GM19372 (cell line): ENCODE results near the gene NARF.
"Not testable (repeated sequence)": the region's sequence is repeated elsewhere in the genome, so short reads cannot be mapped to it uniquely, and the experiment has no call there.

ENCODE experiments used
- ATAC-seq: cut with Tn5 transposase; IDR thresholded peaks from one replicate; pipeline ENCODE4 v1.9.1; 2021; ENCODE audit warnings: mild to moderate bottlenecking, low read depth, moderate library complexity; ENCODE audit not compliant: unreplicated experiment

NARF gene

GRCh38 chr17:82495844-82496528 is 37.4 kb downstream of the NARF start:
- no peak for ATAC-seq

GRCh38 chr17:82496529-82497434 is 38.2 kb downstream of the NARF start:
- peak; percentile 61 for ATAC-seq

- no peak for ATAC-seq
Measured at GRCh38 chr17:82497483-82498405, 39.2 kb downstream of the NARF start.

- no peak for ATAC-seq
Measured at GRCh38 chr17:82502207-82502606, 43.7 kb downstream of the NARF start.

DNA sequence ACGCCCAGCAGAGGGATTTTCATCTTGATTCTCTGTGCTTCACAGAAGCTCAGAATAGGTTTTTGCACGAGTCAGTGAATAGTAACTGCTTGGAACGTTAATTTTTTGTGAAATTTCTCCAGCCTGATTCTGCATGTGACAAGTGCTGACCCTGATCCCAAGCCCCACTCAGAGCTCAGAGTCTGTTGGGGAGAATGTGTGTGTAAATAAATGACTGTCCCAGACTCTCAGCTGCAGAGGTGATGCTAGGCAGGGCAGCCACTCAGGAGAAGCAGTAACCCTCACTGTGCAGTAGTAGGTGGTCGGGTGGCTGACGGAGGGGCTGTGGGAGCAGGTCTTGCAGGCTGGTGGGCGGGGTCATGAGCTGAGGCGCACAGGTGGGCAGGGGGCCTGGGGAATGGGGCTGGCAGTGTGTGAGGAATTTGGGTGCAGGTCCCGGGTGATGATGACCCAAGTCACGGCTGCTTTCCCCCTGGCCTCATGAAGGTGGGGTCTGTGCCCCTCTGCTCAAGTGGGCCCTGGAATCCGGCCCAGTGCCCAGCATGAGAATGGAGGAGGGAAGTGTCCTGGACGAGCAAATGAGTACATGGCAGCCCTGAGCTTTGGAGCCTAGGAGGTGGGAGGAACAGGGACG is 44.7 kb downstream of the NARF start:
- ATAC-seq, result no peak

DNA sequence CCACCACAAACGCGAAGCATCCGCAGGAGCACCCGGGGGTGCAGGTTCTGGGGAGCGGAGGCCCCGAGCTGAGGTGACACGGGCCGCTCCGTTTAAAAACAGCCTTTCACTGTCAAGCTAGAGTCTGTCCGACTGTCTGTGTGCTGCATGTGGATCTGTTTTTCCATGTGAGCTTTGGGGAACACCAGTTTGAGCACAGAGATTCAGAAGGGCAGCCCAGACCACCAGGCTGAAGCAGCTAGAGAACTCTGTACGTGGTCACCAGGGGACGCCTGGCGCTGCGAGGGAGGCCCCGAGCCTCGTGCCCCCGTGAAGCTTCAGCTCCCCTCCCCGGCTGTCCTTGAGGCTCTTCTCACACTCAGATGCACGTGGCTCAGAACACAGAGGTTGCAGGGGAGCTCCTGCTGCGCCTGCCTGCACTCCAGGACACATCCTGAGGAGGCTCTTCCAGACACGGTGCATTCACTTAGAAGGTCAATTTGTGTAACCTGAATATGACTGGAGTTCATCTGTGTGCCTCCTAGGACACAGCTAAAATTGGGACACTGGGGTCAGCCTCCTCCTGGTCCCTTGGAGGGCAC is 45.3 kb downstream of the NARF start:
- no peak for ATAC-seq

DNA sequence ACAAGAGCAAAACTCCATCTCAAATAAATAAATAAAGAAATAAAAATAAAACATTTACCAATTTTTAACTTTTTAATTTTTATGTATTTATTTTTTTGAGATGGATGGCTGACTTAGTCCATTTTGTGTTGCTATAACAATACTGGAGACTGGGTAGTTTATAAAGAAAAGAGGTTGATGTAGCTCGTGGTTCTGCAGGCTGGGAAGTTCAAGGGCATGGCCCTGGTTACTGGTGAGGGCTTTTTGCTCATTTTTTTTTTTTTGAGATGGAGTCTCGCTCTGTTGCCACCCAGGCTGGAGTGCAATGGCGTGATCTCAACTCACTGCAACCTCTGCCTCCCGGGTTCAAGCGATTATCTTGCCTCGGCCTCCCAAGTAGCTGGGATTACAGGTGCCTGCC is 46.8 kb downstream of the NARF start:
- no peak for ATAC-seq

DNA sequence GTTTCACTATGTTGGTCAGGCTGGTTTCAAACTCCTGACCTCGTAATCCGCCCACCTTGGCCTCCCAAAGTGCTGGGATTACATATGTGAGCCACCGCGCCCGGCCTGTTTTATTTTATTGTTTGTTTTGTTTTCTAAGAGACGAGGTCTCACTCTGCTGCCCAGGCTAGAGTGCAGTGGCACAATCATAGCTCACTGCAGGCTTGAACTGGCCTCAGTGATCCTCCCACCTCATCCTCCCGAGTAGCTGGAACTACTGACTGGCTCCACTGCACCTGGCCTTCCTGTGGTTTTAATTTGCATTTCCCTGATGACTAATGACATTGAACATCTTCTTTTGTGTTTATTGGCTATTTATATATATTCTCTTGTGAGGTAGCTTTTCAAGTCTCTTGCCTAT is 47.9 kb downstream of the NARF start:
- ATAC-seq, result peak; percentile 91

DNA sequence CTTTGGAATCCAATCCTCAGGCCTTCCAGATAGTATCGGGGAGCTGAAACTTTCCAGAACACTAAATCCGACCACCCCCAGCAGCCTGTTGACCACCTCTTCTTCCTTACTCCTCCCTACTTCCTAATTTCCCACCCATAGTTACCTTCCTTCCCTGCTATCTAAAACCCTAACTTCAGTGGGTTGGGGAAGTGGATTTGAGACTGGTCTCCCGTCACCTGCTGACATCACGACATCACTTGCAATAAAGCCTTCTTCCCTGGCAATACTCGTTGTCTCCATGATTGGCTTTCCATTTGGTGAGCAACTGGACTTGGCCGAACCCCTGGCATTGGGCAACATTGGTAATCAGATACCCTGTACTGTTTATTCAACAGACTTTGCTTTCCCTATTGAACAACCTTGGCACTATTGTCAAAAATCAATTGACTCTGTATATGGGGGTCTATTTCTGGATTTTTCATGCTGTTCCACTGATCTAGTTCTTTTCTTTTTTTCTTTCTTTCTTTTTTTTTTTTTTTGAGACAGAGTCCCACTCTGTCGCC is 49.2 kb downstream of the NARF start:
- no peak for ATAC-seq

DNA sequence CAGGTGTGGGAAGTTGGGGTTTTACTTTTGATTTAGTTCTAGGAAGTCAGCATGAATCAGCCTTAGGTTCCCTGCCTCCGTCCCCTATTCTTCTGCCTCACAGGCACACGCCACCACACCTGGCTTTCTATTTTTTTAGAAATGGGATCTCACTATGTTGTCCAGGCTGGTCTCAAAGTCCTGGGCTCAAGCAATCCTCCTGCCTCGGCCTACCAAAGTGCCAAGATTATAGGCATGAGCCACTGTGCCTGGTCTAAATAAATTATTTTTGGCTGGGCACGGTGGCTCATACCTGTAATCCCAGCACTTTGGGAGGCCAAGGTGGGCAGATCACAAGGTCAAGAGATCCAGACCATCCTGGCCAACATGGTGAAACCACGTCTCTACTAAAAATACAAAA is 53.1 kb downstream of the NARF start:
- ATAC-seq, result not testable (repeated sequence)

- not testable (repeated sequence) for ATAC-seq
Measured at GRCh38 chr17:82513864-82514263, 55.3 kb downstream of the NARF start.

DNA sequence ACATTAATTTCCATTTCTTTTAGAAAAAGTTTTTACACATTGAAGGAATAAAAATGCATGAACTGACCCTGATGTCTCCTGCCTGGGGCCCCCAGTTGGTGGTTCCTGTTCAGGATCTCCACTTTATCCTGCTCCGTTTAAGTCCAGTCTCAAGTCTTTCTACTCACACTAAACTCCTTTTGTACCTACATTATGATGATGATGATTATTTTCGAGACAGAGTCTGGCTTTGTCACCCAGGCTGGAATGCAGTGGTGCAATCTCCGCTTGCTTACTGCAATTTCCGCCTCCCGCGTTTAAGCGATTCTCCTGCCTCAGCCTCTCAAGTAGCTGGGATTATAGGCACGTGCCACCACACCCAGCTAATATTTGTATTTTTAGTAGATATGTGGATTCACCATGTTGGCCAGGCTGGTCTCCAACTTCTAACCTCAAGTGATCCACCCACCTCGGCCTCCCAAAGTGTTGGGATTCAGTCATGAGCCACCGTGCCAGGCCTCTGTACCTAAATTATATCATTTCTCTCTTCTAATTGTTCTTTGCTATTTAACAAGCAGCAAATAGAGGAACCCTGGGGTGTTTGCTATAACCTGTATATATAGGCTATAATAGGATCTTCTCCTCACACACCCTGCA is 58.8 kb downstream of the NARF start:
- ATAC-seq, result no peak

GRCh38 chr17:82518826-82519810 is 60.6 kb downstream of the NARF start, which contains the start of gene FOXK2:
TSS of gene FOXK2 (plus strand) at chr17:82519732. CDS start at chr17:82519889, 157 bp downstream.
- peak; percentile 96 for ATAC-seq

GRCh38 chr17:82519971-82520903 is 61.7 kb downstream of the NARF start:
- no peak for ATAC-seq

DNA sequence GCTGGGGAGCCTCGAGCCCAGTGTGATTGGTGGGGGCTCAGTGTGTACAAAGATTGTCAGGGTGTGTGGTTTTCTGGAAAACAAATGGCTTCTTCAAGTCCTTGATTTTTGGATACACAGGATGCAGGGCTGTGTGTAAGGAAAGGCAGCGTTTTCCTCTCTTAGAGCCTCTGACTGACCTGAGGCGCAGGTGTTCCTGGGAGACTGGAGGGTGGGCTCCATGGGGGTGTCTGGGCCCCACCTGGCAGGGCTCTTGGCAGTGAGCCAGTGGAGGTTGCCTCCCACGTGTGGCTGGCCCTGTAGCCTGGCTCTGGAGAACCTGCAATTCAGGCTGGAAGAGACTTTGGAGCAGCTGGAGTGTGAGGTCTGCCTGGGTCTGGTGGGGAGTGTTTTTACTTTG is 66.0 kb downstream of the NARF start:
- no peak for ATAC-seq

- ATAC-seq, result no peak
Measured at GRCh38 chr17:82525712-82526111, 67.2 kb downstream of the NARF start.

DNA sequence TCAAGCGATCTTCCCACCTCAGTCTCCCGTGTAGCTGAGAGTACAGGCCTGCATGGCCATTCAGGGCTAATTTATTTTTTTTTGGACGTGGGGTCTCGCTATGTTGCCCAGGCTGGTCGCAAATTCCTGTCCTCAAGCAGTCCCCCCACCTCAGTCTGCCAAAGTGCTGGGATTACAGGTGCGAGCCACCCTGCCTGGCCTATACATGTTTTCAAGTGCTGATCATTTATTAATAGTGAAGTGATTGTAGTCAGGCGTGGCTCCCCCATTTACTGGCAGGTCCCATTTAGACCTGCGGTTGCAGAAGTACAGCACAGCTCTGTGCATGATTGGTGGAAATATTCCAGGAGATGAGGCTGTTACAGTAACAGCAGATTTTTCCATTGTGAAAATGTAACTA is 69.4 kb downstream of the NARF start:
- ATAC-seq, result no peak
